Testis (tissue), 3 donors: ENCODE measurements around the gene FIGN. TPM values are rescaled to one million over a fixed set of nuclear protein-coding genes. Genes with fewer than 3 reads are reported as not detected.
A peak's percentile ranks its signal among the peaks of the same experiment; 100 is the strongest.

Source experiments
- DNase-seq: peaks from one replicate; pipeline ENCODE4 v3.0.0-alpha.2; 2019
- H3K27ac ChIP-seq, 2 donors: fragments of 200-600 bp; sonication (generic); one replicate each; pipeline ENCODE4 v1.5.1; 2019
- H3K27me3 ChIP-seq: fragments of 200-600 bp; sonication (generic); one replicate; pipeline ENCODE4 v1.5.1; 2019
- H3K36me3 ChIP-seq: fragments of 200-600 bp; sonication (generic); one replicate; pipeline ENCODE4 v1.5.1; 2017; ENCODE audit warnings: low read depth; ENCODE audit errors: missing control alignments
- H3K4me1 ChIP-seq: fragments of 200-600 bp; sonication (generic); one replicate; pipeline ENCODE4 v1.5.1; 2019
- H3K4me3 ChIP-seq, 2 donors: fragments of 200-600 bp; sonication (generic); one replicate each; pipeline ENCODE4 v1.5.1; 2017 to 2019
- H3K9me3 ChIP-seq: fragments of 200-600 bp; sonication (generic); one replicate; pipeline ENCODE4 v1.5.1; 2017
- CTCF ChIP-seq, 3 experiments: fragments of 450-650 bp in 2 of 3; fragments of 200-600 bp in 1 of 3; sonication (generic) in 1 of 3; IDR thresholded peaks; one replicate each; pipeline ENCODE4 v1.5.1; 2016 to 2019; ENCODE audit warnings: antibody characterized with exemption in 3 of 3, mild to moderate bottlenecking in 2 of 3, moderate library complexity in 1 of 3
- POLR2A ChIP-seq: fragments of 450-650 bp; IDR thresholded peaks from one replicate; pipeline ENCODE4 v1.6.1; 2017; ENCODE audit warnings: antibody characterized with exemption, mild to moderate bottlenecking, moderate library complexity
- WGBS, 2 donors: methylation state at CpG; one replicate each; pipeline ENCODE4 v1.1.5; 2018; 5-methylcytosine and 5-hydroxymethylcytosine counted together
- intact Hi-C: fragments of 100-400 bp; cut with DNase I; formaldehyde crosslinking; loops from one replicate; pipeline ENCODE4 v1.15.1; 2023; ENCODE audit warnings: low total_unique reads
- polyA plus RNA-seq: library from polyadenylated mRNA; stranded (reverse); fragments of 350-450 nt; fragmentation: Illumina TruSeq; extraction: RNeasy Lipid Tissue Mini Kit (QIAGEN cat#74804); gene quantifications from one replicate; pipeline ENCODE4 v1.2.3, GENCODE V29; 2014; ENCODE audit warnings: low read depth, low replicate concordance; ENCODE audit not compliant: insufficient read depth
- total RNA-seq, 2 donors: library from RNA; depleted of rRNA; stranded (reverse); fragments of >200 nt; gene quantifications; one replicate each; pipeline ENCODE4 v1.2.3, GENCODE V29; 2016

The FIGN gene
- total and polyA plus RNA-seq, 3 donors from 2014 or later: 3.5 to 3.9 (median 3.6) TPM

GRCh38 chr2:163667064-163667887 is 68.5 kb downstream of the FIGN start:
- no peak overlapping the region for H3K27ac ChIP-seq
- no peak for TF ChIP-seq CTCF (IDR thresholded peaks at IDR 0.05)
- TF ChIP-seq POLR2A: no peak
- peak; percentile 19 for DNase-seq

GRCh38 chr2:163665817-163666216 is 70.0 kb downstream of the FIGN start:
- H3K27me3 ChIP-seq: no peaks in the 10 kb centered on the region
- H3K27ac ChIP-seq: no peak overlapping the region
- no peak overlapping the region for H3K4me3 ChIP-seq
- DNase-seq: no peak
- TF ChIP-seq CTCF (IDR thresholded peaks at IDR 0.05): no peak
- intact Hi-C loops: no loop called here
- no peaks in the 10 kb centered on the region for H3K36me3 ChIP-seq
- no peaks in the 10 kb centered on the region for H3K4me1 ChIP-seq
- H3K9me3 ChIP-seq: no peaks in the 10 kb centered on the region

More at GRCh38 chr2:163667064-163667887, 68.5 kb downstream of the FIGN start:
- WGBS, 2 donors: 55 to 56% methylated on average over 4 of the region's 4 CpGs
- Histone ChIP-seq H3K9me3 (no peaks in the 10 kb centered on the region), H3K27me3 (no peaks in the 10 kb centered on the region), H3K36me3 (no peaks in the 10 kb centered on the region), H3K4me1 (no peaks in the 10 kb centered on the region), H3K4me3 (no peak overlapping the region)
- intact Hi-C loops: no loop called here

DNA sequence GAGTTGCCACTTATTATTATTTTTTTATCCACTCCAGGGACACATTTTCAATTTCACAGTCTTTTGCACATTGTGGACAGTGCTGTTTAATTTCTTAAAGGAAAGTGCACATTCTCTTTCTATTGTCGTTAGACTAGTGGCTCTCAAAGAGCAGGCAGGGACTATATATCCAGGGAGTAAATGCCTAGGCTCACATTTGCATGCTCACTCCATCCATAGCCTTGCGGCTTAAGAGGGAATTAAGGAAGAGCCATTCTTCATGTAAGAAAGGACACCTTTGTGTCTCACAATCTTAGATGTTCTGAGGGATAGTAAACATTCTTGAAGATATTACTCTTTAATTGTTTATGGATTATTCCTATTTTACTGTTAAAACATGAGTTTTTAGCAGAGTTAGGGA is 70.8 kb downstream of the FIGN start:
- TF ChIP-seq CTCF (IDR thresholded peaks at IDR 0.05) (no peak), POLR2A (no peak)
- intact Hi-C loops: no loop called here
- Histone ChIP-seq H3K4me1 (no peaks in the 10 kb centered on the region), H3K4me3 (no peak overlapping the region), H3K9me3 (no peaks in the 10 kb centered on the region), H3K27ac (no peak overlapping the region), H3K36me3 (no peaks in the 10 kb centered on the region), H3K27me3 (no peaks in the 10 kb centered on the region)
- DNase-seq: no peak
- 81 to 93% methylated on average over 2 of the region's 2 CpGs for WGBS, 2 donors

DNA sequence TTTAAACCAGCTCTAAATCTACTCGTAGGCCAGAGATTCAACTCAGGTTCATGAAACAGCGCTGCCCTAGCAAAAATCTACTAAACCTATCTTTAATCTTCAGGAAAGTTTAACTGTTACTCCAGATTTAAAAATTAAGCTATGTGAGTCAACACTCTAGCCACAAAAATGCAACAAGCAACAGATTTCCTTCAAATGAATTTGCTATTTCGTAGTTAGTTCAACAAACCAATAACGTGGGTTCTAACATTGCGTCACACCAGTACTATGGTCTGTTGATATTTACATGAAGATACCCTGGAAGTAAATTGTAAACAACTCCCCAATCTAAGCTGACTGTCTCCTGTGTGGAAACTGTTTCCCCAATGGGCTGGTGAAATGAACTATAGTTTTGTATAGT is 71.2 kb downstream of the FIGN start:
- no peak overlapping the region for H3K4me3 ChIP-seq
- DNase-seq: no peak
- TF ChIP-seq CTCF (IDR thresholded peaks at IDR 0.05) (no peak), POLR2A (no peak)
- H3K36me3 ChIP-seq: no peaks in the 10 kb centered on the region
- H3K9me3 ChIP-seq: no peaks in the 10 kb centered on the region
- H3K27ac ChIP-seq: no peak overlapping the region
- 91 to 93% methylated on average over 5 of the region's 5 CpGs for WGBS, 2 donors
- H3K27me3 ChIP-seq: no peaks in the 10 kb centered on the region
- no peaks in the 10 kb centered on the region for H3K4me1 ChIP-seq
- intact Hi-C loops: no loop called here
